Liver (tissue), 9 donors: Measurements from ENCODE around the gene PMIS2. TPM values are rescaled to one million over a fixed set of nuclear protein-coding genes. Genes with fewer than 3 reads are reported as not detected.

Experiments used
- DNase-seq: peaks from one replicate; pipeline ENCODE4 v3.0.0-alpha.2; 2017; ENCODE audit warnings: low spot score
- H3K27ac ChIP-seq, 2 donors: one replicate each; pipeline ENCODE4 v1.7.0; 2013; ENCODE audit warnings: inconsistent platforms in 2 of 2, low read length in 2 of 2, control low read depth in 1 of 2, low read depth in 1 of 2, mild to moderate bottlenecking in 1 of 2
- H3K27me3 ChIP-seq, 4 donors: one replicate each; pipeline versions ENCODE4 v1.6.1 to v1.7.0; 2013; ENCODE audit warnings: low read length in 3 of 4, inconsistent platforms in 1 of 4, mild to moderate bottlenecking in 1 of 4, moderate library complexity in 1 of 4; ENCODE audit not compliant: control insufficient read depth in 4 of 4, insufficient read depth in 4 of 4
- H3K36me3 ChIP-seq, 4 donors: one replicate each; pipeline versions ENCODE4 v1.6.1 to v1.7.0; 2013; ENCODE audit warnings: low read length in 3 of 4, mild to moderate bottlenecking in 3 of 4, low read depth in 1 of 4, moderate library complexity in 1 of 4; ENCODE audit not compliant: control insufficient read depth in 4 of 4, insufficient read depth in 3 of 4
- H3K4me1 ChIP-seq, 4 donors: one replicate each; pipeline versions ENCODE4 v1.6.1 to v1.7.0; 2013; ENCODE audit warnings: low read length in 3 of 4, mild to moderate bottlenecking in 3 of 4, moderate library complexity in 1 of 4; ENCODE audit not compliant: control insufficient read depth in 4 of 4, insufficient read depth in 4 of 4
- H3K4me3 ChIP-seq, 3 donors: one replicate each; pipeline versions ENCODE4 v1.6.1 to v1.7.0; 2013; ENCODE audit warnings: low read length in 3 of 3, control low read depth in 1 of 3, low read depth in 1 of 3, mild to moderate bottlenecking in 1 of 3
- H3K9ac ChIP-seq, 2 donors: one replicate each; pipeline ENCODE4 v1.7.0; 2013; ENCODE audit warnings: low read length in 2 of 2, mild to moderate bottlenecking in 2 of 2, moderate library complexity in 2 of 2, control low read depth in 1 of 2, low read depth in 1 of 2
- H3K9me3 ChIP-seq, 4 donors: one replicate each; pipeline versions ENCODE4 v1.6.1 to v1.7.0; 2013; ENCODE audit warnings: low read length in 3 of 4; ENCODE audit not compliant: control insufficient read depth in 4 of 4
- EGR1 ChIP-seq, 2 donors: IDR thresholded peaks; 2 replicates each; pipeline ENCODE4 v1.6.1; 2016 to 2018; ENCODE audit warnings: antibody characterized with exemption in 2 of 2, low read depth in 2 of 2
- FOXA1 ChIP-seq: IDR thresholded peaks from 2 replicates; pipeline ENCODE4 v1.6.1; 2016; ENCODE audit warnings: antibody characterized with exemption
- HNF4A ChIP-seq, 2 donors: conservative IDR thresholded peaks; 2 replicates each; pipeline ENCODE4 v1.6.1; 2016; ENCODE audit warnings: antibody characterized with exemption in 2 of 2, mild to moderate bottlenecking in 2 of 2
- HNF4G ChIP-seq: IDR thresholded peaks from 2 replicates; pipeline ENCODE4 v1.6.1; 2016; ENCODE audit warnings: antibody characterized with exemption
- JUND ChIP-seq, 2 donors: IDR thresholded peaks; 2 replicates each; pipeline ENCODE4 v1.6.1; 2016; ENCODE audit warnings: antibody characterized with exemption in 2 of 2
- NR2F2 ChIP-seq: IDR thresholded peaks from 2 replicates; pipeline ENCODE4 v1.6.1; 2016; ENCODE audit warnings: antibody characterized with exemption
- RAD21 ChIP-seq, 2 donors: IDR thresholded peaks; 2 replicates each; pipeline ENCODE4 v1.6.1; 2016; ENCODE audit warnings: antibody characterized with exemption in 2 of 2, mild to moderate bottlenecking in 2 of 2
- RXRA ChIP-seq, 2 donors: IDR thresholded peaks; 2 replicates each; pipeline ENCODE4 v1.6.1; 2017 to 2018; ENCODE audit warnings: antibody characterized with exemption in 2 of 2, mild to moderate bottlenecking in 1 of 2
- TAF1 ChIP-seq: conservative IDR thresholded peaks from 2 replicates; pipeline ENCODE4 v1.6.1; 2016; ENCODE audit warnings: antibody characterized with exemption, mild to moderate bottlenecking
- YY1 ChIP-seq: IDR thresholded peaks from 2 replicates; pipeline ENCODE4 v1.6.1; 2016; ENCODE audit warnings: antibody characterized with exemption, mild to moderate bottlenecking
- WGBS: extraction: QIAGEN DNeasy Blood & Tissue Kit; methylation state at CpG from one replicate; pipeline ENCODE4 v1.1.7; 2013; 5-methylcytosine and 5-hydroxymethylcytosine counted together
- polyA plus RNA-seq, 2 donors: library from polyadenylated mRNA; stranded (reverse) in 1 of 2; unstranded in 1 of 2; fragments of 200-250 nt in 1 of 2; fragments of >200 nt in 1 of 2; fragmentation: Nextera tagmentation in 1 of 2; extraction: Ambion mirVana in 1 of 2; gene quantifications; one replicate each; pipeline versions ENCODE4 v1.2.1 to v1.2.3, GENCODE V29; 2013 to 2015
- total RNA-seq, 2 donors: library from RNA; depleted of rRNA; stranded (reverse); fragments of >200 nt; gene quantifications; one replicate each; pipeline ENCODE4 v1.2.3, GENCODE V29; 2014
- TF ChIP-seq, protein P1 (sequence below): fragments of 150-350 bp; IDR thresholded peaks from 2 replicates; pipeline ENCODE4 v1.5.1; 2017; ENCODE audit warnings: improper control_type of control experiment, low read depth, low read length; ENCODE audit not compliant: missing input control
- TF ChIP-seq, protein P2 (sequence below): IDR thresholded peaks from 2 replicates; pipeline ENCODE4 v1.6.1; 2016; ENCODE audit warnings: antibody characterized with exemption, mild to moderate bottlenecking
- TF ChIP-seq, protein P3 (sequence below): IDR thresholded peaks from 2 replicates; pipeline ENCODE4 v1.6.1; 2016; ENCODE audit warnings: antibody characterized with exemption
- donor health status: healthy.
- donor health status: healthy.
- donor health status: healthy.
- donor health status: healthy.
- donor health status: healthy.

Gene PMIS2
- total RNA-seq (not detected), polyA plus RNA-seq (not detected)

DNA sequence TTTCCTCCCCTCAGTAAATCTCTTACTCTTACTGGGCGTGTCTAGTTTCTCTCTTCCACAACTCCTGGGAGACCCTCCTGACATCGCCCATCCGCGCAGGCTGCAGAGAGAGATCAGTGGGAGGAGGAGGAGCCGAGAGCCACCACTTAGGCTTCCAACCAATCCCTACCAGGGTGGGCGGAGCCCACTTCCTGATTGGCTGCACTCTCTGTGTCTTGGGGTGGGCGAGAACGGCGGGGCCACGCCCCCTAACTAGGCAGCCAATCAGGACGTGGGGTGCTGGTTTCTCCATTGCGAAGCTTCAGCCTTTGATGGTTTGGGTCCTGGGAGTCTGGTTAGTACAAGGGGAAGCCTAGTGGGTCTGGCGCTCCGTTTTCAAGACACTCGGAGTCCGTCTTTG is at the start of gene PMIS2:
Gene PMIS2 (plus strand): TSS at position 326 of the 400 bp plus-strand sequence. CDS start 87 bp downstream, outside the sequence.
- H3K9ac ChIP-seq, result no peak within 1 kb of the TSS
- H3K4me3 ChIP-seq, result no peak within 1 kb of the TSS
- H3K9me3 ChIP-seq, result no peaks in the 10 kb centered on the region
- WGBS, result 41% methylated on average over 16 of the region's 16 CpGs
- no peak for DNase-seq
- H3K4me1 ChIP-seq, result no peaks in the 10 kb centered on the region
- TF ChIP-seq, protein P1, sequence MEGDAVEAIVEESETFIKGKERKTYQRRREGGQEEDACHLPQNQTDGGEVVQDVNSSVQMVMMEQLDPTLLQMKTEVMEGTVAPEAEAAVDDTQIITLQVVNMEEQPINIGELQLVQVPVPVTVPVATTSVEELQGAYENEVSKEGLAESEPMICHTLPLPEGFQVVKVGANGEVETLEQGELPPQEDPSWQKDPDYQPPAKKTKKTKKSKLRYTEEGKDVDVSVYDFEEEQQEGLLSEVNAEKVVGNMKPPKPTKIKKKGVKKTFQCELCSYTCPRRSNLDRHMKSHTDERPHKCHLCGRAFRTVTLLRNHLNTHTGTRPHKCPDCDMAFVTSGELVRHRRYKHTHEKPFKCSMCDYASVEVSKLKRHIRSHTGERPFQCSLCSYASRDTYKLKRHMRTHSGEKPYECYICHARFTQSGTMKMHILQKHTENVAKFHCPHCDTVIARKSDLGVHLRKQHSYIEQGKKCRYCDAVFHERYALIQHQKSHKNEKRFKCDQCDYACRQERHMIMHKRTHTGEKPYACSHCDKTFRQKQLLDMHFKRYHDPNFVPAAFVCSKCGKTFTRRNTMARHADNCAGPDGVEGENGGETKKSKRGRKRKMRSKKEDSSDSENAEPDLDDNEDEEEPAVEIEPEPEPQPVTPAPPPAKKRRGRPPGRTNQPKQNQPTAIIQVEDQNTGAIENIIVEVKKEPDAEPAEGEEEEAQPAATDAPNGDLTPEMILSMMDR, result no peak
- TF ChIP-seq HNF4A (conservative IDR thresholded peaks at IDR 0.05) (no peak), JUND (IDR thresholded peaks at IDR 0.05) (no peak), TAF1 (no peak), RXRA (IDR thresholded peaks at IDR 0.05) (no peak), RAD21 (IDR thresholded peaks at IDR 0.05) (no peak), FOXA1 (no peak), NR2F2 (no peak), EGR1 (IDR thresholded peaks at IDR 0.05; ENCODE audit: low read depth in 2 of 2) (no peak), HNF4G (no peak)
- TF ChIP-seq, protein P2, sequence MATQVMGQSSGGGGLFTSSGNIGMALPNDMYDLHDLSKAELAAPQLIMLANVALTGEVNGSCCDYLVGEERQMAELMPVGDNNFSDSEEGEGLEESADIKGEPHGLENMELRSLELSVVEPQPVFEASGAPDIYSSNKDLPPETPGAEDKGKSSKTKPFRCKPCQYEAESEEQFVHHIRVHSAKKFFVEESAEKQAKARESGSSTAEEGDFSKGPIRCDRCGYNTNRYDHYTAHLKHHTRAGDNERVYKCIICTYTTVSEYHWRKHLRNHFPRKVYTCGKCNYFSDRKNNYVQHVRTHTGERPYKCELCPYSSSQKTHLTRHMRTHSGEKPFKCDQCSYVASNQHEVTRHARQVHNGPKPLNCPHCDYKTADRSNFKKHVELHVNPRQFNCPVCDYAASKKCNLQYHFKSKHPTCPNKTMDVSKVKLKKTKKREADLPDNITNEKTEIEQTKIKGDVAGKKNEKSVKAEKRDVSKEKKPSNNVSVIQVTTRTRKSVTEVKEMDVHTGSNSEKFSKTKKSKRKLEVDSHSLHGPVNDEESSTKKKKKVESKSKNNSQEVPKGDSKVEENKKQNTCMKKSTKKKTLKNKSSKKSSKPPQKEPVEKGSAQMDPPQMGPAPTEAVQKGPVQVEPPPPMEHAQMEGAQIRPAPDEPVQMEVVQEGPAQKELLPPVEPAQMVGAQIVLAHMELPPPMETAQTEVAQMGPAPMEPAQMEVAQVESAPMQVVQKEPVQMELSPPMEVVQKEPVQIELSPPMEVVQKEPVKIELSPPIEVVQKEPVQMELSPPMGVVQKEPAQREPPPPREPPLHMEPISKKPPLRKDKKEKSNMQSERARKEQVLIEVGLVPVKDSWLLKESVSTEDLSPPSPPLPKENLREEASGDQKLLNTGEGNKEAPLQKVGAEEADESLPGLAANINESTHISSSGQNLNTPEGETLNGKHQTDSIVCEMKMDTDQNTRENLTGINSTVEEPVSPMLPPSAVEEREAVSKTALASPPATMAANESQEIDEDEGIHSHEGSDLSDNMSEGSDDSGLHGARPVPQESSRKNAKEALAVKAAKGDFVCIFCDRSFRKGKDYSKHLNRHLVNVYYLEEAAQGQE, result no peak
- TF ChIP-seq, protein P3, sequence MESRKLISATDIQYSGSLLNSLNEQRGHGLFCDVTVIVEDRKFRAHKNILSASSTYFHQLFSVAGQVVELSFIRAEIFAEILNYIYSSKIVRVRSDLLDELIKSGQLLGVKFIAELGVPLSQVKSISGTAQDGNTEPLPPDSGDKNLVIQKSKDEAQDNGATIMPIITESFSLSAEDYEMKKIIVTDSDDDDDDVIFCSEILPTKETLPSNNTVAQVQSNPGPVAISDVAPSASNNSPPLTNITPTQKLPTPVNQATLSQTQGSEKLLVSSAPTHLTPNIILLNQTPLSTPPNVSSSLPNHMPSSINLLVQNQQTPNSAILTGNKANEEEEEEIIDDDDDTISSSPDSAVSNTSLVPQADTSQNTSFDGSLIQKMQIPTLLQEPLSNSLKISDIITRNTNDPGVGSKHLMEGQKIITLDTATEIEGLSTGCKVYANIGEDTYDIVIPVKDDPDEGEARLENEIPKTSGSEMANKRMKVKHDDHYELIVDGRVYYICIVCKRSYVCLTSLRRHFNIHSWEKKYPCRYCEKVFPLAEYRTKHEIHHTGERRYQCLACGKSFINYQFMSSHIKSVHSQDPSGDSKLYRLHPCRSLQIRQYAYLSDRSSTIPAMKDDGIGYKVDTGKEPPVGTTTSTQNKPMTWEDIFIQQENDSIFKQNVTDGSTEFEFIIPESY, result no peak
- no peak within 1 kb of the TSS for H3K27ac ChIP-seq
- H3K27me3 ChIP-seq, result no peaks in the 10 kb centered on the region
- no peaks in the 10 kb centered on the region for H3K36me3 ChIP-seq

DNA sequence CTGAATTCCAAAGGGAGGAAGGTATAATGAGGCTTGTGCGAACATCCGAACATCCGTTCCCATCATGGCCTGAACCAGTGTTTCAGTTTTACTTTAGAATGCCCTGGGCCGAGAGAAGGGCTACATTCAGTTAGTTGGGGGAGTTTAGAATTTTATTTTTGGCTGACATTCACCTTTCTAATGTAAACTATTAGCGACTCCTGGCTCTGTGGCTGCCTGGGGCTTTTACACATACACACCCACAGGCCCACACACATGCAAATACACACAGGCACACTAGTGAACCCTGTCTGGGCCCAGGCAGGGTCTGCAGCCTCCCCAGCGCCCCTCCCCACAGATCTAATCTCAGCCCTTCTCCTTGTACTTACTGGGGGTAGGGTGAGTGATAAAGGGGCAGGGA is 46.7 kb upstream of the PMIS2 start:
- no peak overlapping the region for H3K9ac ChIP-seq
- no peak for TF ChIP-seq FOXA1
- no peak for TF ChIP-seq TAF1
- TF ChIP-seq YY1, result no peak
- TF ChIP-seq NR2F2, result no peak
- TF ChIP-seq, protein P2, result no peak
- TF ChIP-seq, protein P3, result no peak
- TF ChIP-seq HNF4G, result no peak
- TF ChIP-seq RXRA (IDR thresholded peaks at IDR 0.05), result no peak
- no peaks in the 10 kb centered on the region for H3K36me3 ChIP-seq
- H3K27ac ChIP-seq, result no peak overlapping the region
- WGBS, result 80% methylated on average over 6 of the region's 6 CpGs
- H3K4me3 ChIP-seq, result no peak overlapping the region
- no peaks in the 10 kb centered on the region for H3K27me3 ChIP-seq
- no peak for DNase-seq
- H3K9me3 ChIP-seq, result no peaks in the 10 kb centered on the region
- peaks cover 0 to 2% (median under 1%) of the 10 kb centered on the region in 4 donors for H3K4me1 ChIP-seq
